Activated T-helper 2 cell treated with anti-CD3 and anti-CD28 coated beads, Interferon-gamma antibody, Interleukin-2, Interleukin-4, amounts not matched to agents 10 μg/mL and 5 μg/mL and 100 μg/mL, durations not matched to agents 14 hours and 24 hours and 36 hours (primary cell): ENCODE data around the gene BNIPL. TPM values are rescaled to one million over a fixed set of nuclear protein-coding genes. Genes with fewer than 3 reads are reported as not detected.

Experiments
- DNase-seq: peaks from one replicate; pipeline ENCODE4 v3.0.0; 2021; ENCODE audit warnings: low spot score
- H3K27ac Mint-ChIP-seq: one replicate; pipeline ENCODE4 v1.8.0; 2021; ENCODE audit warnings: mixed read lengths
- H3K27me3 Mint-ChIP-seq: one replicate; pipeline ENCODE4 v1.8.0; 2021; ENCODE audit warnings: low read depth, mixed read lengths
- H3K36me3 Mint-ChIP-seq: one replicate; pipeline ENCODE4 v1.8.0; 2021; ENCODE audit warnings: low read depth, mixed read lengths
- H3K4me1 Mint-ChIP-seq: one replicate; pipeline ENCODE4 v1.8.0; 2021; ENCODE audit warnings: low read depth, mixed read lengths
- H3K4me3 Mint-ChIP-seq: one replicate; pipeline ENCODE4 v1.8.0; 2021; ENCODE audit warnings: low read depth, mild to moderate bottlenecking, moderate library complexity, mixed read lengths
- H3K9me3 Mint-ChIP-seq: one replicate; pipeline ENCODE4 v1.8.0; 2021; ENCODE audit warnings: mixed read lengths
- intact Hi-C: fragments of 100-400 bp; cut with micrococcal nuclease; formaldehyde crosslinking; loops from one replicate; pipeline ENCODE4 v1.15.1; 2023
- total RNA-seq: library from RNA; stranded (reverse); gene quantifications from 2 replicates; pipeline ENCODE4 v1.2.3, GENCODE V29; 2022

Gene BNIPL
- total RNA-seq, 1 donor from 2014 or later, result 1.5 TPM

- Mint-ChIP-seq H3K36me3 (peaks cover 13% of the 10 kb centered on the region), H3K27ac (no peak overlapping the region), H3K4me3 (no peak overlapping the region), H3K9me3 (no peaks in the 10 kb centered on the region), H3K27me3 (no peaks in the 10 kb centered on the region), H3K4me1 (peaks cover 26% of the 10 kb centered on the region)
- DNase-seq, result no peak
- intact Hi-C loops, result loop anchor here (10.0 kb wide), 1 partner anchor 950 kb away; no protein-coding TSS in a partner anchor
These were observed 28.8 kb downstream of the BNIPL start for GRCh38 chr1:151065089-151065645.

DNA sequence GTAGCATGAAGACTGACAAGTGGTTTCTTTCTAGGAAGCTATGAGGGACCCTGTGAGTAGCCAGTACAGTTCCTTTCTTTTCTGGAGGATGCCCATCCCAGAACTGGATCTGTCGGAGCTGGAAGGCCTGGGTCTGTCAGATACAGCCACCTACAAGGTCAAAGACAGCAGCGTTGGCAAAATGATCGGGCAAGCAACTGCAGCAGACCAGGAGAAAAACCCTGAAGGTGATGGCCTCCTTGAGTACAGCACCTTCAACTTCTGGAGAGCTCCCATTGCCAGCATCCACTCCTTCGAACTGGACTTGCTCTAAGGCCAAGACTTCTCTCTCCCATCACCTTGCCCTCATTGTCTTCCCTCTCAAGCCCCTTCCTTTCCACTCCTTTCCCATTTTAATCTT lies 30.8 kb downstream of the BNIPL start:
- no peak overlapping the region for H3K27ac Mint-ChIP-seq
- H3K36me3 Mint-ChIP-seq, result peaks cover 13% of the 10 kb centered on the region
- intact Hi-C loops, result loop anchor here (10.0 kb wide), 1 partner anchor 952 kb away; no protein-coding TSS in a partner anchor
- no peaks in the 10 kb centered on the region for H3K27me3 Mint-ChIP-seq
- H3K9me3 Mint-ChIP-seq, result no peaks in the 10 kb centered on the region
- peaks cover 13% of the 10 kb centered on the region for H3K4me1 Mint-ChIP-seq
- H3K4me3 Mint-ChIP-seq, result no peak overlapping the region
- DNase-seq, result no peak

DNA sequence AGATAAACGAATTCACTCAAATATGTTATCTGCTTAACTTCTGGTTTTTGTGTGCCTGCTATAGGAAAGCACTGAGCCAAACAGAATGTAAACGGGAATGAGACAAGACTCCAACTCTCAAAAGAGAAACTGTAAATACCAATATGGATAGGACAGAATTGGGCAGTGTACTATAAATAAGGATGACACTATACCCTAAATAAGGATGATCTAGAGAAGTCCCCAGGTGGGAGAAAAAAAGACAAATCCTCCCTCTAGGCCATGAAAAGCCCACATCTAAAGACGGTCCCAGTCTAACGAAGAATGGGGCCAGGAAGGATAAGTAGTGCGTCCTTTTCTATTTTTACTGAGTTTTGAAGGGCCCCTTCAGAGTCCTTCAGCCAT lies 32.7 kb downstream of the BNIPL start:
- intact Hi-C loops, result loop anchor here (10.0 kb wide), 1 partner anchor 954 kb away; no protein-coding TSS in a partner anchor
- H3K36me3 Mint-ChIP-seq, result peaks cover 20% of the 10 kb centered on the region
- no peaks in the 10 kb centered on the region for H3K27me3 Mint-ChIP-seq
- H3K4me3 Mint-ChIP-seq, result peak overlapping the region; percentile 100
- H3K4me1 Mint-ChIP-seq, result peaks cover 12% of the 10 kb centered on the region
- DNase-seq, result no peak
- peak overlapping the region; percentile 21 for H3K27ac Mint-ChIP-seq
- H3K9me3 Mint-ChIP-seq, result no peaks in the 10 kb centered on the region

DNA sequence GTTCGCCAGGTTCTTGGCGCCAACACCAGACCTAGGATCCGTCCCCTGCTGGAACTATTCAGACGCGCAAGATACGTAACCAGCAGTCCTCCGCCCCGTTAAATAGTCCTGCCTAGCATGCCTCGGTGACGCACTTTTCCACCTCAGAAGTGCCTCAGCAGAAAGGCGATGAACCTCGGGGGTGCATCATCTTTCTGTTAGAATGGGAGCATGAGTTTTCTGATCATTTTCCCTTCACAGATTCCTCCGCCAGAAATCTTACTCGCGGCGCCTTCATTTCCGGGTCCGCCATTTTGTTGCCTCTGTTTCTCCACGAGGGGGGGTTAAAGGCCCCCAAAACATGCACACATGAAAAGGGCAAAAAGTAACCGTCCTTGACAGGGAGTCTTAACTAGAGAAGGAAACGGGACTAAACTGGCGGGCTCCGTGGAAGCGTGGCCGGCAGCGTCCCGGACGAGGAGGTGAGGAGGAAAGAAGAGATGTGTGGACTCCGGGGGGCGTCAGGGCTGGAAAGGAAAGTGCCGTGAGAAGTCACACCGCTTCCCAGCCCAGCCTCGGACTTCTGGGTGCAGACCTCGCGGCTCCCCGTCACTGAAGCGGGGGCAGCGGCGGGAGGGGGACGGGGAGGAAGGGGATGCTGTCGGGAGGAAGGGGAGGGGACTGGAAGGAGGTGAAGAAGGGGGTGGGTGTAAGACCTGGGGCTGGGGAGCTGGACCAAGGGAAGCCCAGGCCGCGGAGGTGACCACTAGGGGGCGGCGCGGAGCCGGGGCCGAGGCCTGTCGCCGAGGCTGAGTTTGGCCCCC lies 34.3 kb downstream of the BNIPL start, which contains the start of gene GABPB2:
GABPB2 (plus strand) TSS at position 288 of the 803 bp plus-strand sequence. CDS start 17,429 bp downstream, outside the sequence.
- DNase-seq, result peak; percentile 82
- Mint-ChIP-seq H3K4me1 (peaks cover 12% of the 10 kb centered on the region), H3K9me3 (no peaks in the 10 kb centered on the region), H3K27me3 (no peaks in the 10 kb centered on the region), H3K4me3 (peak within 1 kb of the TSS; percentile 100), H3K36me3 (peaks cover 23% of the 10 kb centered on the region), H3K27ac (peak within 1 kb of the TSS; percentile 100)
- intact Hi-C loops, result loop anchor here (1.0 to 10.0 kb wide), 4 partner anchors 10 to 212 kb away; partner anchors contain the start of genes MLLT11, PSMD4, TNFAIP8L2 and ZNF687

DNA sequence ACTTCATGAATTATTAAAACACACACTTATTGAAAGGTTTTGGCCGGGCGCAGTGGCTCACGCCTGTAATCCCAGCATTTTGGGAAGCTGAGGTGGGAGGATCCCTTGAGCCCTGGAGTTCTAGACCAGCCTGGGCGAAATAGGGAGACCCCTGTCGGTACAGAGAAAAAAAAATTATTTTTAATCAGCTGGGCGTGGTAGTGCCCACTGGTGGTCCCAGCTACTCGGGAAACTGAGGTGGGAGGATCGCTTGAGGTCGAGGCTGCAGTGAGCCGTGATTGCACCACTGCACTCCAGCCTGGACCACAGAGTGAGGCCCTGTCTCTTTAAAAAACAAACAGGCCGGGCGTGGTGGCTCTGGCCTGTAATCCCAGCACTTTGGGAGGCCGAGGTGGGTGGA lies 35.8 kb downstream of the BNIPL start:
- H3K4me3 Mint-ChIP-seq, result peak overlapping the region; percentile 100
- intact Hi-C loops, result loop anchor here (10.0 kb wide), 1 partner anchor 183 kb away; the partner anchor contains the start of gene PSMD4
- no peak for DNase-seq
- H3K27ac Mint-ChIP-seq, result peak overlapping the region; percentile 100
- H3K27me3 Mint-ChIP-seq, result no peaks in the 10 kb centered on the region
- H3K36me3 Mint-ChIP-seq, result peaks cover 21% of the 10 kb centered on the region
- peaks cover 12% of the 10 kb centered on the region for H3K4me1 Mint-ChIP-seq
- no peaks in the 10 kb centered on the region for H3K9me3 Mint-ChIP-seq

GRCh38 chr1:151085953-151086559 lies 49.7 kb downstream of the BNIPL start:
- H3K4me3 Mint-ChIP-seq, result no peak overlapping the region
- H3K4me1 Mint-ChIP-seq, result no peaks in the 10 kb centered on the region
- H3K9me3 Mint-ChIP-seq, result no peaks in the 10 kb centered on the region
- intact Hi-C loops, result no loop called here
- DNase-seq, result no peak
- H3K27ac Mint-ChIP-seq, result no peak overlapping the region
- no peaks in the 10 kb centered on the region for H3K27me3 Mint-ChIP-seq
- no peaks in the 10 kb centered on the region for H3K36me3 Mint-ChIP-seq

Other genes starting within 250 kb of the BNIPL start
- gene CTSK, start 228.3 kb upstream of the BNIPL start, total RNA-seq, result 2.8 and 3.6 TPM in 2 replicates
- gene ARNT, start 160.0 kb upstream of the BNIPL start, total RNA-seq, result 38.5 and 40.4 TPM in 2 replicates
- gene CTXND2, start 149.4 kb upstream of the BNIPL start, total RNA-seq, result not detected in 2 replicates
- gene SETDB1, start 110.2 kb upstream of the BNIPL start, total RNA-seq, result 60.9 and 61.1 TPM in 2 replicates
- gene CERS2, start 61.8 kb upstream of the BNIPL start, total RNA-seq, result 176 and 196 TPM in 2 replicates
- 0.32 TPM in 1 of 2 replicates, not detected in the other for gene ANXA9, start 54.3 kb upstream of the BNIPL start, total RNA-seq
- gene MINDY1, start 29.7 kb upstream of the BNIPL start, total RNA-seq, result 16.2 and 16.8 TPM in 2 replicates
- 15.1 and 15.5 TPM in 2 replicates for gene PRUNE1, start 28.1 kb upstream of the BNIPL start, total RNA-seq
- gene C1orf56, start 11.2 kb downstream of the BNIPL start, total RNA-seq, result 2.0 and 2.2 TPM in 2 replicates
- gene CDC42SE1, start 23.0 kb downstream of the BNIPL start, total RNA-seq, result 176 TPM in 2 replicates
- 3.7 and 3.8 TPM in 2 replicates for gene MLLT11, start 23.8 kb downstream of the BNIPL start, total RNA-seq
- gene GABPB2, start 34.2 kb downstream of the BNIPL start, total RNA-seq, result 14.4 and 15.9 TPM in 2 replicates
- 1.7 and 2.0 TPM in 2 replicates for gene SEMA6C, start 110.0 kb downstream of the BNIPL start, total RNA-seq
- gene TNFAIP8L2, start 120.1 kb downstream of the BNIPL start, total RNA-seq, result 24.3 and 28.7 TPM in 2 replicates
- gene LYSMD1, start 129.3 kb downstream of the BNIPL start, total RNA-seq, result 3.6 and 4.9 TPM in 2 replicates
- 82.4 and 89.1 TPM in 2 replicates for gene SCNM1, start 129.6 kb downstream of the BNIPL start, total RNA-seq
- 1.0 TPM in 1 of 2 replicates, not detected in the other for gene TMOD4, start 139.4 kb downstream of the BNIPL start, total RNA-seq
- 80.7 and 84.5 TPM in 2 replicates for gene VPS72, start 153.6 kb downstream of the BNIPL start, total RNA-seq
- gene PIP5K1A, start 162.0 kb downstream of the BNIPL start, total RNA-seq, result 82.2 and 83.9 TPM in 2 replicates
- gene PSMD4, start 218.1 kb downstream of the BNIPL start, total RNA-seq, result 271 and 280 TPM in 2 replicates
- 25.0 and 25.3 TPM in 2 replicates for gene ZNF687, start 245.7 kb downstream of the BNIPL start, total RNA-seq